ENCODE measurements around the gene WAS.

DNA sequence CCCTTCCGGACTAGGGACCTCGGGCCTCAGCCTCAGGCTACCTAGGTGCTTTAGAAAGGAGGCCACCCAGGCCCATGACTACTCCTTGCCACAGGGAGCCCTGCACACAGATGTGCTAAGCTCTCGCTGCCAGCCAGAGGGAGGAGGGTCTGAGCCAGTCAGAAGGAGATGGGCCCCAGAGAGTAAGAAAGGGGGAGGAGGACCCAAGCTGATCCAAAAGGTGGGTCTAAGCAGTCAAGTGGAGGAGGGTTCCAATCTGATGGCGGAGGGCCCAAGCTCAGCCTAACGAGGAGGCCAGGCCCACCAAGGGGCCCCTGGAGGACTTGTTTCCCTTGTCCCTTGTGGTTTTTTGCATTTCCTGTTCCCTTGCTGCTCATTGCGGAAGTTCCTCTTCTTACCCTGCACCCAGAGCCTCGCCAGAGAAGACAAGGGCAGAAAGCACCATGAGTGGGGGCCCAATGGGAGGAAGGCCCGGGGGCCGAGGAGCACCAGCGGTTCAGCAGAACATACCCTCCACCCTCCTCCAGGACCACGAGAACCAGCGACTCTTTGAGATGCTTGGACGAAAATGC lies at the start of gene WAS:
- TF ChIP-seq, protein P1, sequence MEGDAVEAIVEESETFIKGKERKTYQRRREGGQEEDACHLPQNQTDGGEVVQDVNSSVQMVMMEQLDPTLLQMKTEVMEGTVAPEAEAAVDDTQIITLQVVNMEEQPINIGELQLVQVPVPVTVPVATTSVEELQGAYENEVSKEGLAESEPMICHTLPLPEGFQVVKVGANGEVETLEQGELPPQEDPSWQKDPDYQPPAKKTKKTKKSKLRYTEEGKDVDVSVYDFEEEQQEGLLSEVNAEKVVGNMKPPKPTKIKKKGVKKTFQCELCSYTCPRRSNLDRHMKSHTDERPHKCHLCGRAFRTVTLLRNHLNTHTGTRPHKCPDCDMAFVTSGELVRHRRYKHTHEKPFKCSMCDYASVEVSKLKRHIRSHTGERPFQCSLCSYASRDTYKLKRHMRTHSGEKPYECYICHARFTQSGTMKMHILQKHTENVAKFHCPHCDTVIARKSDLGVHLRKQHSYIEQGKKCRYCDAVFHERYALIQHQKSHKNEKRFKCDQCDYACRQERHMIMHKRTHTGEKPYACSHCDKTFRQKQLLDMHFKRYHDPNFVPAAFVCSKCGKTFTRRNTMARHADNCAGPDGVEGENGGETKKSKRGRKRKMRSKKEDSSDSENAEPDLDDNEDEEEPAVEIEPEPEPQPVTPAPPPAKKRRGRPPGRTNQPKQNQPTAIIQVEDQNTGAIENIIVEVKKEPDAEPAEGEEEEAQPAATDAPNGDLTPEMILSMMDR (IDR thresholded peaks at IDR 0.05), result no peak
- no peak for TF ChIP-seq TP53 (CRISPR knock-in tag; IDR thresholded peaks at IDR 0.05)
- TF ChIP-seq SMAD4 (CRISPR knock-in tag; IDR thresholded peaks at IDR 0.05), result no peak
- TF ChIP-seq, protein P2, sequence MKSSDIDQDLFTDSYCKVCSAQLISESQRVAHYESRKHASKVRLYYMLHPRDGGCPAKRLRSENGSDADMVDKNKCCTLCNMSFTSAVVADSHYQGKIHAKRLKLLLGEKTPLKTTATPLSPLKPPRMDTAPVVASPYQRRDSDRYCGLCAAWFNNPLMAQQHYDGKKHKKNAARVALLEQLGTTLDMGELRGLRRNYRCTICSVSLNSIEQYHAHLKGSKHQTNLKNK (CRISPR knock-in tag; IDR thresholded peaks at IDR 0.05), result no peak
- TF ChIP-seq MXD4 (CRISPR knock-in tag; IDR thresholded peaks at IDR 0.05; ENCODE audit: borderline replicate concordance), result no peak
- TF ChIP-seq ZNF317 (CRISPR knock-in tag; IDR thresholded peaks at IDR 0.05; ENCODE audit: borderline replicate concordance, low read depth), result no peak
- TF ChIP-seq CREB1 (CRISPR knock-in tag; IDR thresholded peaks at IDR 0.05), result no peak
- no peak for TF ChIP-seq TEAD4 (CRISPR knock-in tag; IDR thresholded peaks at IDR 0.05)
- TF ChIP-seq, protein P3, sequence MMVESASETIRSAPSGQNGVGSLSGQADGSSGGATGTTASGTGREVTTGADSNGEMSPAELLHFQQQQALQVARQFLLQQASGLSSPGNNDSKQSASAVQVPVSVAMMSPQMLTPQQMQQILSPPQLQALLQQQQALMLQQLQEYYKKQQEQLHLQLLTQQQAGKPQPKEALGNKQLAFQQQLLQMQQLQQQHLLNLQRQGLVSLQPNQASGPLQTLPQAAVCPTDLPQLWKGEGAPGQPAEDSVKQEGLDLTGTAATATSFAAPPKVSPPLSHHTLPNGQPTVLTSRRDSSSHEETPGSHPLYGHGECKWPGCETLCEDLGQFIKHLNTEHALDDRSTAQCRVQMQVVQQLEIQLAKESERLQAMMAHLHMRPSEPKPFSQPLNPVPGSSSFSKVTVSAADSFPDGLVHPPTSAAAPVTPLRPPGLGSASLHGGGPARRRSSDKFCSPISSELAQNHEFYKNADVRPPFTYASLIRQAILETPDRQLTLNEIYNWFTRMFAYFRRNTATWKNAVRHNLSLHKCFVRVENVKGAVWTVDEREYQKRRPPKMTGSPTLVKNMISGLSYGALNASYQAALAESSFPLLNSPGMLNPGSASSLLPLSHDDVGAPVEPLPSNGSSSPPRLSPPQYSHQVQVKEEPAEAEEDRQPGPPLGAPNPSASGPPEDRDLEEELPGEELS (CRISPR knock-in tag; IDR thresholded peaks at IDR 0.05), result no peak
- TF ChIP-seq, protein P4, sequence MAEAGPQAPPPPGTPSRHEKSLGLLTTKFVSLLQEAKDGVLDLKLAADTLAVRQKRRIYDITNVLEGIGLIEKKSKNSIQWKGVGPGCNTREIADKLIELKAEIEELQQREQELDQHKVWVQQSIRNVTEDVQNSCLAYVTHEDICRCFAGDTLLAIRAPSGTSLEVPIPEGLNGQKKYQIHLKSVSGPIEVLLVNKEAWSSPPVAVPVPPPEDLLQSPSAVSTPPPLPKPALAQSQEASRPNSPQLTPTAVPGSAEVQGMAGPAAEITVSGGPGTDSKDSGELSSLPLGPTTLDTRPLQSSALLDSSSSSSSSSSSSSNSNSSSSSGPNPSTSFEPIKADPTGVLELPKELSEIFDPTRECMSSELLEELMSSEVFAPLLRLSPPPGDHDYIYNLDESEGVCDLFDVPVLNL (CRISPR knock-in tag; IDR thresholded peaks at IDR 0.05; ENCODE audit: borderline replicate concordance, low read depth), result no peak
- TF ChIP-seq, protein P5, sequence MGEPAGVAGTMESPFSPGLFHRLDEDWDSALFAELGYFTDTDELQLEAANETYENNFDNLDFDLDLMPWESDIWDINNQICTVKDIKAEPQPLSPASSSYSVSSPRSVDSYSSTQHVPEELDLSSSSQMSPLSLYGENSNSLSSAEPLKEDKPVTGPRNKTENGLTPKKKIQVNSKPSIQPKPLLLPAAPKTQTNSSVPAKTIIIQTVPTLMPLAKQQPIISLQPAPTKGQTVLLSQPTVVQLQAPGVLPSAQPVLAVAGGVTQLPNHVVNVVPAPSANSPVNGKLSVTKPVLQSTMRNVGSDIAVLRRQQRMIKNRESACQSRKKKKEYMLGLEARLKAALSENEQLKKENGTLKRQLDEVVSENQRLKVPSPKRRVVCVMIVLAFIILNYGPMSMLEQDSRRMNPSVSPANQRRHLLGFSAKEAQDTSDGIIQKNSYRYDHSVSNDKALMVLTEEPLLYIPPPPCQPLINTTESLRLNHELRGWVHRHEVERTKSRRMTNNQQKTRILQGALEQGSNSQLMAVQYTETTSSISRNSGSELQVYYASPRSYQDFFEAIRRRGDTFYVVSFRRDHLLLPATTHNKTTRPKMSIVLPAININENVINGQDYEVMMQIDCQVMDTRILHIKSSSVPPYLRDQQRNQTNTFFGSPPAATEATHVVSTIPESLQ (CRISPR knock-in tag; IDR thresholded peaks at IDR 0.05), result no peak

All from WTC11 (cell line).